Trophoblast cell (in vitro differentiated cells and primary cell): Measurements from ENCODE around the gene GPR152.

ENCODE experiments used
- DNase-seq, 2 donors: peaks; one replicate each; pipeline ENCODE4 v3.0.0-alpha.2; 2016
- H2AFZ ChIP-seq: 2 replicates; pipeline ENCODE4 v1.6.1; 2013; ENCODE audit warnings: low read length, moderate library complexity, mild to moderate bottlenecking; ENCODE audit not compliant: insufficient read depth, poor library complexity
- H2AK5ac ChIP-seq: 2 replicates; pipeline ENCODE4 v1.6.1; 2013; ENCODE audit warnings: mild to moderate bottlenecking, low read length
- H2BK120ac ChIP-seq: 2 replicates; pipeline ENCODE4 v1.6.1; 2013; ENCODE audit warnings: low read length, mild to moderate bottlenecking, moderate library complexity; ENCODE audit not compliant: insufficient read depth, poor library complexity
- H2BK12ac ChIP-seq: 2 replicates; pipeline ENCODE4 v1.6.1; 2013; ENCODE audit warnings: mild to moderate bottlenecking, low read length, moderate library complexity
- H2BK5ac ChIP-seq: 2 replicates; pipeline ENCODE4 v1.6.1; 2013; ENCODE audit warnings: low read length, low read depth, moderate library complexity, mild to moderate bottlenecking; ENCODE audit not compliant: poor library complexity
- H3K14ac ChIP-seq: 2 replicates; pipeline ENCODE4 v1.6.1; 2013; ENCODE audit warnings: mild to moderate bottlenecking, low read length
- H3K18ac ChIP-seq: 2 replicates; pipeline ENCODE4 v1.6.1; 2013; ENCODE audit warnings: mild to moderate bottlenecking, low read length
- H3K23ac ChIP-seq: 2 replicates; pipeline ENCODE4 v1.6.1; 2013; ENCODE audit warnings: low read length
- H3K27ac ChIP-seq: 2 replicates; pipeline ENCODE4 v1.5.1; 2013; ENCODE audit warnings: low read depth, mild to moderate bottlenecking, inconsistent platforms, low read length, moderate library complexity
- H3K27me3 ChIP-seq: 2 replicates; pipeline ENCODE4 v1.6.1; 2013; ENCODE audit warnings: inconsistent platforms, mild to moderate bottlenecking, low read length, moderate library complexity; ENCODE audit not compliant: insufficient read depth
- H3K36me3 ChIP-seq, 2 experiments: 1 replicate in 1 of 2; 2 replicates in 1 of 2; pipeline ENCODE4 v1.6.1; 2013; ENCODE audit warnings: low read length in 2 of 2, mild to moderate bottlenecking in 2 of 2, moderate library complexity in 1 of 2; ENCODE audit not compliant: insufficient read depth in 2 of 2, control insufficient read depth in 1 of 2
- H3K4ac ChIP-seq: 2 replicates; pipeline ENCODE4 v1.6.1; 2013; ENCODE audit warnings: low read depth, mild to moderate bottlenecking, low read length, moderate library complexity
- H3K4me1 ChIP-seq, 2 experiments: 1 replicate in 1 of 2; 2 replicates in 1 of 2; pipeline ENCODE4 v1.6.1; 2013; ENCODE audit warnings: low read length in 2 of 2, mild to moderate bottlenecking in 2 of 2, moderate library complexity in 1 of 2; ENCODE audit not compliant: insufficient read depth in 2 of 2, control insufficient read depth in 1 of 2
- H3K4me2 ChIP-seq: 2 replicates; pipeline ENCODE4 v1.6.1; 2013; ENCODE audit warnings: inconsistent platforms, mild to moderate bottlenecking, low read length, moderate library complexity
- H3K4me3 ChIP-seq: 2 replicates; pipeline ENCODE4 v1.5.1; 2013; ENCODE audit warnings: mild to moderate bottlenecking, low read depth, low read length, inconsistent platforms
- H3K79me1 ChIP-seq: one replicate; pipeline ENCODE4 v1.6.1; 2013; ENCODE audit warnings: low read length
- H3K79me2 ChIP-seq: 2 replicates; pipeline ENCODE4 v1.6.1; 2013; ENCODE audit warnings: low read length, mild to moderate bottlenecking; ENCODE audit not compliant: control insufficient read depth, insufficient read depth, poor library complexity
- H3K9ac ChIP-seq: 2 replicates; pipeline ENCODE4 v1.6.1; 2013; ENCODE audit warnings: mild to moderate bottlenecking, low read length
- H3K9me3 ChIP-seq: 2 replicates; pipeline ENCODE4 v1.6.1; 2013; ENCODE audit warnings: low read depth, mild to moderate bottlenecking, control low read depth, inconsistent platforms, low read length; ENCODE audit not compliant: insufficient read depth
- H4K12ac ChIP-seq: 2 replicates; pipeline ENCODE4 v1.6.1; 2013; ENCODE audit warnings: low read depth, mild to moderate bottlenecking, low read length, moderate library complexity
- H4K8ac ChIP-seq: 2 replicates; pipeline ENCODE4 v1.6.1; 2013; ENCODE audit warnings: low read depth, mild to moderate bottlenecking, low read length, moderate library complexity
- H4K91ac ChIP-seq: one replicate; pipeline ENCODE4 v1.6.1; 2013; ENCODE audit warnings: low read depth, mild to moderate bottlenecking, low read length, moderate library complexity
- WGBS: extraction: QIAGEN DNeasy Blood & Tissue Kit; methylation state at CpG from one replicate; pipeline ENCODE4 v1.1.7; 2013; ENCODE audit warnings: missing lambda C conversion rate; ENCODE audit not compliant: insufficient read length, insufficient coverage; ENCODE audit errors: extremely low coverage; 5-methylcytosine and 5-hydroxymethylcytosine counted together

GPR152 gene

GRCh38 chr11:67445515-67445914, 7.0 kb downstream of the GPR152 start:
- peaks cover 4 to 8% of the 10 kb centered on the region in 2 experiments for H3K4me1 ChIP-seq
- no peak overlapping the region for H3K23ac ChIP-seq
- H2AK5ac ChIP-seq = no peak overlapping the region
- WGBS = no CpG with 5 or more reads among the region's 5 CpGs
- H3K27ac ChIP-seq = no peak overlapping the region
- no peak overlapping the region for H4K8ac ChIP-seq
- H4K12ac ChIP-seq = no peak overlapping the region
- no peaks in the 10 kb centered on the region for H3K27me3 ChIP-seq
- H2BK5ac ChIP-seq = no peak overlapping the region
- no peak overlapping the region for H3K14ac ChIP-seq
- no peaks in the 10 kb centered on the region for H3K9me3 ChIP-seq
- peaks cover 10% of the 10 kb centered on the region for H3K79me1 ChIP-seq
- H3K36me3 ChIP-seq = peaks cover 15 to 19% of the 10 kb centered on the region in 2 experiments
- H3K4me3 ChIP-seq = no peak overlapping the region
- H4K91ac ChIP-seq = peak overlapping the region; percentile 9
- no peak for DNase-seq
- no peak overlapping the region for H3K18ac ChIP-seq
- no peak overlapping the region for H2AFZ ChIP-seq
- H3K4ac ChIP-seq = no peak overlapping the region
- H3K4me2 ChIP-seq = no peak overlapping the region
- peaks cover 7% of the 10 kb centered on the region for H3K79me2 ChIP-seq
- H3K9ac ChIP-seq = no peak overlapping the region
- no peak overlapping the region for H2BK120ac ChIP-seq
- no peak overlapping the region for H2BK12ac ChIP-seq

- Histone ChIP-seq H2BK120ac (peak overlapping the region; percentile 86), H2AFZ (no peak overlapping the region), H3K79me1 (peaks cover 10% of the 10 kb centered on the region), H3K4ac (peak overlapping the region; percentile 92), H3K9ac (peak overlapping the region; percentile 98), H2BK12ac (peak overlapping the region; percentile 37), H3K14ac (peak overlapping the region; percentile 95), H3K36me3 (peaks cover 37 to 42% of the 10 kb centered on the region in 2 experiments), H4K12ac (peak overlapping the region; percentile 79), H3K18ac (peak overlapping the region; percentile 88), H3K23ac (no peak overlapping the region), H3K79me2 (peaks cover 7% of the 10 kb centered on the region), H3K27ac (peak overlapping the region; percentile 53), H3K9me3 (no peaks in the 10 kb centered on the region), H4K8ac (peak overlapping the region; percentile 89), H3K4me3 (peak overlapping the region; percentile 93), H3K4me1 (peaks cover 5 to 9% of the 10 kb centered on the region in 2 experiments), H2BK5ac (peak overlapping the region; percentile 59), H3K27me3 (no peaks in the 10 kb centered on the region), H4K91ac (peak overlapping the region; percentile 91), H3K4me2 (peak overlapping the region; percentile 65), H2AK5ac (peak overlapping the region; percentile 97)
- peak in 1 of 2 donors; percentile 36 for DNase-seq
- WGBS = no CpG with 5 or more reads among the region's 45 CpGs
Measured at GRCh38 chr11:67442504-67443404, 9.8 kb downstream of the GPR152 start.

- no peak overlapping the region for H2BK12ac ChIP-seq
- no peak overlapping the region for H3K9ac ChIP-seq
- H4K12ac ChIP-seq = no peak overlapping the region
- no peak overlapping the region for H3K27ac ChIP-seq
- no peaks in the 10 kb centered on the region for H3K9me3 ChIP-seq
- H2AFZ ChIP-seq = no peak overlapping the region
- H2BK5ac ChIP-seq = no peak overlapping the region
- H3K18ac ChIP-seq = no peak overlapping the region
- no peak for DNase-seq
- no peak overlapping the region for H3K4me3 ChIP-seq
- peak overlapping the region; percentile 65 for H3K4me2 ChIP-seq
- H2AK5ac ChIP-seq = no peak overlapping the region
- no peak overlapping the region for H4K91ac ChIP-seq
- no peak overlapping the region for H3K14ac ChIP-seq
- no peak overlapping the region for H3K4ac ChIP-seq
- H3K27me3 ChIP-seq = no peaks in the 10 kb centered on the region
- peaks cover 12% of the 10 kb centered on the region for H3K79me1 ChIP-seq
- peaks cover 41 to 47% of the 10 kb centered on the region in 2 experiments for H3K36me3 ChIP-seq
- H3K79me2 ChIP-seq = peaks cover 7% of the 10 kb centered on the region
- H3K4me1 ChIP-seq = peaks cover 11 to 16% of the 10 kb centered on the region in 2 experiments
- WGBS = no CpG with 5 or more reads among the region's 28 CpGs
- H3K23ac ChIP-seq = no peak overlapping the region
- no peak overlapping the region for H4K8ac ChIP-seq
- no peak overlapping the region for H2BK120ac ChIP-seq
Measured at GRCh38 chr11:67441731-67442351, 10.7 kb downstream of the GPR152 start.

- no peak for DNase-seq
- Histone ChIP-seq H3K4me2 (no peak overlapping the region), H4K91ac (no peak overlapping the region), H3K4ac (no peak overlapping the region), H2BK5ac (no peak overlapping the region), H2BK12ac (no peak overlapping the region), H2BK120ac (no peak overlapping the region), H3K4me1 (peaks cover 14 to 22% of the 10 kb centered on the region in 2 experiments), H3K23ac (no peak overlapping the region), H3K27me3 (no peaks in the 10 kb centered on the region), H2AK5ac (no peak overlapping the region), H3K18ac (no peak overlapping the region), H3K79me2 (peaks cover 7% of the 10 kb centered on the region), H3K36me3 (peaks cover 41 to 47% of the 10 kb centered on the region in 2 experiments), H3K27ac (no peak overlapping the region), H3K4me3 (no peak overlapping the region), H3K9me3 (no peaks in the 10 kb centered on the region), H2AFZ (no peak overlapping the region), H3K14ac (no peak overlapping the region), H4K12ac (no peak overlapping the region), H3K79me1 (peaks cover 14% of the 10 kb centered on the region), H3K9ac (no peak overlapping the region), H4K8ac (no peak overlapping the region)
- WGBS = no CpG with 5 or more reads among the region's 21 CpGs
Measured at GRCh38 chr11:67441098-67441563, 11.4 kb downstream of the GPR152 start.
